ENCODE measurements around the gene PAXX.

Gene PAXX

GRCh38 chr9:137042751-137043727 lies 50.8 kb downstream of the PAXX start:
- Histone ChIP-seq H3K4me1 (ENCODE audit: control insufficient read depth, insufficient read depth, low read length) (peaks cover 17% of the 10 kb centered on the region), H3K27me3 (replicated peaks; ENCODE audit: control insufficient read depth, insufficient read depth, low read length) (peaks cover 12% of the 10 kb centered on the region), H3K9ac (ENCODE audit: low read length) (peak overlapping the region; percentile 22), H3K36me3 (ENCODE audit: control insufficient read depth, insufficient read depth, low read length, severe bottlenecking) (peaks cover 13% of the 10 kb centered on the region), H3K4me3 (ENCODE audit: low read length) (no peak overlapping the region), H3K9me3 (ENCODE audit: control insufficient read depth, low read length) (no peaks in the 10 kb centered on the region)
- no peak for DNase-seq (ENCODE audit: low read depth)
